Heart left ventricle (tissue), 13 donors: ENCODE data around the gene ST7.

ENCODE experiments used
- CTCF ChIP-seq, 12 donors: fragments of 200-600 bp; sonication (generic) in 4 of 12; IDR thresholded peaks; one replicate each; pipeline versions ENCODE4 v1.5.0 to v1.8.0; 2018 to 2022; ENCODE audit warnings: antibody characterized with exemption in 12 of 12, mild to moderate bottlenecking in 5 of 12
- POLR2A ChIP-seq, 2 donors: fragments of 450-650 bp; IDR thresholded peaks; one replicate each; pipeline ENCODE4 v1.6.1; 2017; ENCODE audit warnings: antibody characterized with exemption in 2 of 2, mild to moderate bottlenecking in 2 of 2, moderate library complexity in 2 of 2
- donor health status: ischemic (EF 13 %, LVEDD 7.1; RV severe dilation, severe dysfunction).
- donor health status: DM: no; HTN: yes; CAD: no.
- donor health status: DM: no; HTN: no; CAD: no.
- donor health status: ischemic (EF 25% LVEDD 6.9; RV normal size, moderate dysfunction).
- donor health status: ischemic (EF 25% LVEDD 5.7; RV mildly dilated, moderate dysfunction).
- donor health status: ischemic (EF 35%, LVEDD 5.7; RV mildly dilated, moderate dysfunction).
- donor health status: nonischemic (EF 11% LVEDD 7.7; RV severe dilation, severe dysfunction).
- donor health status: DM: yes; HTN: yes; CAD: no.
- donor health status: PGD.
- donor health status: ischemic (EF 29% LVEDD 5.4; RV normal size, mild dysfunction).
- donor health status: nonischemic (EF 23%, LVEDD 6.1; RV moderate dilation, normal function).

GRCh38 chr7:117047496-117047895 is 94.2 kb downstream of the ST7 start:
- TF ChIP-seq CTCF (IDR thresholded peaks at IDR 0.05), result no peak
- no peak for TF ChIP-seq POLR2A (IDR thresholded peaks at IDR 0.05)
